GM18507 (cell line): ENCODE results near the gene PCDHA1.

ENCODE experiments used
- DNase-seq: peaks from one replicate; pipeline ENCODE4 v3.0.0; 2011; ENCODE audit warnings: low read depth; ENCODE audit not compliant: insufficient read length; ENCODE audit errors: extremely low spot score
- FAIRE-seq: peaks from 2 replicates; lab custom pipeline; 2011; peaks lifted over from hg19 to GRCh38; lab: Jason Lieb, UNC

The PCDHA1 gene

DNA sequence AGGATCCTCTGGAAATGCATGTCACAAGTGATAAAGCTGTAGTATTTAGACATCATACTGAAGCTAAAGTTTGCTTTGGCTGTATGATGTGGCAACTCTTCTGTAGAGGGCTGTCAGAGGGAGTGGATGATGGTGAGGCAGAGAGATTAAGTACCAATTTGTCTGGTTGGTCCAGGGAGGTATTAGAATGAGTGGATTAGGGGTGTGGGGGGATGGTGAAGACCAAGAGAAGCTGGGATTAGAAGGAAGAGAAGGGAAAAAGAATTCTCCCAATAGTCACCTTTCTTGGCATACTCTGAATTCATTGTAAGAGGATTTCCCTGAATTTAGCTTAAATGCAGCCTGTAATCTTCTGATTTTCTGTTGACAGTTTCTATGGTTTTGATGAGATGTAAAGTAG, 183.9 kb downstream of the PCDHA1 start:
- FAIRE-seq (no peak), DNase-seq (no peak)

DNA sequence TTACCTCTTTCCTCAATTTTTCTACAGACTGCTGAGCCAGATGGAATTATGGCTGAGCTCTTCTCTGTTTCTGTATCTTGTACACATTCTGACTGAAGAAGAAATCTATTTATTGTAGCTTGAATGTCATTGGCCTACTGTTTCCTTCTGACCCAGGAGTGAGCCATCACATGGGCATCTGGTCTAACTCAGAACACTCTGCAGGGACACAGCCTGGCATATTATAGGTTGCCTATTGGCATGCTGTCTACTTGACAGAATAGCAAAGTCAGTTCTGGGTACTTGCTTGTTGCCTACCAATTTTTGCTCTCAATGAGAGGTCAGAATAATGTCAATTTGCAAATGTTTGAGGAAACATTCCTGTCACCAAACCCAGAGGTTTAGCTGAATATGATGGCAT, 187.6 kb downstream of the PCDHA1 start:
- FAIRE-seq, result no peak
- DNase-seq, result no peak

DNA sequence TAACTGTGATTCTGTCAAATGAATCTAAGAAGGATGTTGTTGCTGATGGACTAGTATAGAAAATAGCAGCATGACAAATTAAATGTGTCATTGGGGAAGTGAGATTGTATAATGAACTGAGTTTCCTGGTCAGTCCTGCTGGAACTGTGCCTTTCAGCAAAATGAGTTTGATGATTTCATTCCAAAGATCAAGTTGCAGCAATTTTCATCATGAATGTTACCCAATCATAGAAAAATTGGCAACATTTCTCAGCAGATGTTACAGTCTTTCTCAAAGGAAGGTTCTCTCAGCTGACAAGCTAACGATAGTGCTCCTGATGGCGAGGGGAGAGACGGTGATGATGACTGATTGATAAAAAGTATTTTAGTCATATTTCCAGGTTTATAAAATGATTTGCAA, 191.1 kb downstream of the PCDHA1 start:
- DNase-seq, result no peak
- no peak for FAIRE-seq

DNA sequence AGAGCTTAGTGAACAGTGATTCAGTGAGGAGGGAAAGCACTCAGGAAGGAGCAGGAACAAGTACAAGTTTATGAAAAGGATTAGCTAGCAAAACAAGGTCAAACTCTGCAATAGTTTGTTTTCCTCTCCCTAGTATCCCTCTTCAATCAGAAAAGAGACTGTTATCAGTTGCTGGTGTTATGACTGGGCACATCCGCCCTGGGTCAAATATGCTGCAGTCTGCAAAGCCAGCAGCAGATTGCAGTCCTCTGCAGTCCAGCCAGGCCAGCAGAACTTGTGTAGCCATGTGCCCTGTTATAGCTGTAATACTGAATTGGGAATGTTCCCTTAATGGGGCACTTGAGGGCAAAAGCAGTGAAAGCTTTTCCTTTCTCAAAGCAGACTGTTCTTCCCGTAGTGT, 192.3 kb downstream of the PCDHA1 start:
- no peak for FAIRE-seq
- DNase-seq, result no peak

DNA sequence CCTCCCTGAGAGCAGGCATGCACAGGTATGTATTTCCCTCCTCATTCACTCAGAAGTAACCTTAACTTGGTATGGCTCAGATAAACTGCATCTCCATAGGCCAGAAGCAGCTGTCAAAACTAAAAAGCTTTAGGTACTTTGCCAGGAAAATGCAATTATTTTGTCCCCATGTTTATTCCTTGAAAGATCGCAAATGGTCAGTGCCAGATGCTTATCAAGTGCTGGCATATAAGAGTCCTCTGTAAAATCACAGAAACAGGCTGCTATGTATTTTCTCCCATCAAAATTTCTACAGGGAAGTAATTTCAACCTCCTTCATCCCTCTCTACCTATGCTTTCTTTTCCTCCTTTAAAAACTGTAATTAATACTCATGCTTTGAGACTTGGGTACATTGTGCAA, 193.0 kb downstream of the PCDHA1 start:
- DNase-seq (no peak), FAIRE-seq (no peak)

DNA sequence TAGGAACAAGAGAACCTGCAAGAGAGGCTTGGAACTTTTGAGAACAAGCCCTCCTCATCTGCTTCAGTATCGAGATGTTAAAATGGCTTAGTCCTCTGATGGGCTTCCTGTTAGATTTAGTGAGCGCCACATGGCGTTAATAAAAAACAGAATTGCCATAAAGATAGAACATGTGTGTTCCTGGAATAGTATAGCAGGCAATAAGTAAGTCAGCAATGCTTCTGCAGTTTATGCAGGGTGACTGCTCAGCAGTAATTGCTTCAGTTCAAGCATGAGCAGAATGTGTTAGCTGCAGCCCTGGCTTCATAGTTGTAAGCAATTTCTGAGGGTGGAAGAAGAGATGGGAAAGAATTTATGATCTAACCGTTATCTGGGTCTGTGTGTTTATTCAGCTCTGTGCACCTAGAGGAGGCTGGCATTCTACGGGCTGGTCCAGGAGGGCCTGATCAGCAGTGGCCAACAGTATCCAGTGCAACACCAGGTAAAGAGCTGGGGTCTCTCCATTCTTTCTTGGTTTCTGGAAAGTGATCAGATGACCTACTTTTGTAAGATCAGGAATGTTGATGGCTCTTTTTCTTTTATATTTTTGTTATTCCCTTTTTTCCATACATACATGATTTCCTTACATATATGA, 196.3 kb downstream of the PCDHA1 start:
- DNase-seq, result no peak
- no peak for FAIRE-seq

DNA sequence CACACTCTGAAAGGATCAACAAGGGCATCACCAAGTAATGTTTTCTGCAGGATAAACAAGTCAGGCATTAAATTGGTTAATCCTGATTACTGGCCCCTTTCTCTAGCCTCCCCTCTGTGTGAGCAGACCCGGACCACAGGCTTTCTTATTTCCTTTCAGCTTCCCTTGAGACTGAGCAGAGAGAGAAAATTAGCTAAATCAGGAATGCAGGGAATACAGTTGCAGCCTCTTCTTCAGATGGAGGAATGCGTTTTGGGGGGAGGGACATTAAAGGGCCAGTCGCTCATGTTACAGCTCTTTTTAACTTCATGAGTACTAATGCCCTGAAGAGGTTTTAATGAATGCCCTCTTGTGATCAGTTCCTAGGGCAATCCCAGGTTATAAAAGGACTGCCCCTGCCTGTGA, 200.2 kb downstream of the PCDHA1 start:
- DNase-seq (no peak), FAIRE-seq (no peak)

DNA sequence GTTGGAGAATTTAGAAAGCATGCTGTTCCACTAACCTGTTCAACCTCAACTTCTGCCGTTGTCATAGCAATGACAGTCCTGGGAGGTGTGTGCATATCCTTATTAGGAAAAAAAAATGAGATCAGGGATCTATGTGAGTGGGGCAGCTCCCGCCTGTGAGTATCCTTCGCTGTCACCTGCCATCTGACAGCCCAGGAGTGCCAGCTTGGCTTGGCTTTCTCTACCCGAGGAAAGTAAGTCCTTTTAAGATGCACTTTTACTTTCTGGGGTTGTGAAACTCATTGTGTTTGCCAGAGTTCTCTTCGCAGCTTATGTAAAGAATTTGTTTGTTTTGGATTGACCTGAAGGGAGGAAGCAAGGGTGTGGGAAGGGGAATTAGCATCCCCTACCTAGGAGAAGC, 202.2 kb downstream of the PCDHA1 start:
- DNase-seq (no peak), FAIRE-seq (no peak)

DNA sequence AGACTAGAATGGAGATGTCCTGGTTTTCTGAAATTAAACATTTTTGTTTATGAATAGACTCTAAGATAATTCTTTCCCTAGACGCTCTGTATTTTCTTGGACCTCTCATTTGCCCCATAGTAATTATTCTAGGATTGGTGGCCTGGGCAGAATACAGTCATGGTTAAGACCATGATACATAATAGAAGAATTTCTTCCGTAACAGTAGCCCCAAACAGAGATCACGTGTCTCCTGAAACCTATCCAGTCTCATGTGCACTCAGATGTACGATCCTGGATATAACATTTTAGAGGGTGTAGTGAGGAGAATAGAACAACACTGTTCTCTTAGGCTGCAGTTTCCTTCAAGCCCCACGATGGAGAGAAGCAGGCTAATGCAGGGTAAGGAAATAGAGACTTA, 202.7 kb downstream of the PCDHA1 start:
- DNase-seq (no peak), FAIRE-seq (no peak)

DNA sequence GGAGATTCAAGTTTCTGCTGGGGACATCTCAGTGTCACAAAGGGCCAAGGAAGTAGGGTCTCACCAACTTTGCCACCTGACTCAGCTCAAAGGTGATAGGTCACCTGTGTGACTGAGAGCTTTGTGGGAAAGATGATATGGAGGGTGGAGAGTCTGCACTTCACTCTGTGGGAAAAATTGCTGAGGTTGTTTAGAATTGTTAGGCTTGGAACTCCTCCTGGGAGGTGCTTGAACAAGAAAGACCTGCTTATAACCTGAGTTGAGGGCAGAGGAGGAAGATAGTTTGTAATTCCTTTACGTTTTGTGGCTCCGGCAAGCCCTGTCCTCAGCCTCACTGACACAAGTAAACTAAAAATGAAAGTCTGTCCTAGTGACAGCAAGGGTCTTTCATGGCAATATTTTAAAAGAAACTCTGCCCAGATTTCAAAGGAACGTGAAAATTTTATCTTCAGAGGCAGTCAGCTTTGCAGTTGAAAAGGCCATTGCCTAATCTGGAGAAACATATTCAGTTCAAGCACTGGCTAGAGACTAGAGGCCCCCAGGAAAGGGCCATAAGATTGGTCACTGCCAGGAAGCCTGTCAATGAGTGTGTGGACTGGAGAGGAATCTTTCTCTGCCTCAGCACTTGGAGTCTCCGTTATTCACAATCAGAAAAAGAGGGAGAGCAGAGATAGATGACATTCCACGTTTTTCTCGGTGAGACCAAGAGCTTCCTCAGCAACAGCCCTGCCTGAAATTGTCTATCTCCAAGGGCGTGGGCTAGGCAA, 203.5 kb downstream of the PCDHA1 start:
- DNase-seq, result no peak
- FAIRE-seq, result no peak

DNA sequence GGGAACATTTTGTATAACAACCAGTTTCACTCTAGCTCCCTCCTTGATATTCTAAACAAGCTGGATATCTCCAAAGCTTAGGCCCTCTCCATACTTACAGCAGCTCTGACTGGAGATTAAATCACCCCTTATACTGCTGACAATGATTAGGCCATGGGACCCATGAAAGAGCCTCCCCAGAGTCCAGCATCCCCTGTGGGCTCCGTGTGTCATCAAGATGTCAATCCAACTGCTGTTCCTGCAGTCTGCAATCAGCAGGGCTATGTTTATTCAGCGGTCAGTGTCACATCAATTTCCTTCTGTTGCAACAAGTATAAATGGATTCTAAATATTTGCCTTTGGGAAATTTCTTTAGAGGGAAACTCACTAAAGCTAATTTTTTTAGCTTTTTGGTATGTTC, 206.9 kb downstream of the PCDHA1 start:
- FAIRE-seq (no peak), DNase-seq (no peak)

DNA sequence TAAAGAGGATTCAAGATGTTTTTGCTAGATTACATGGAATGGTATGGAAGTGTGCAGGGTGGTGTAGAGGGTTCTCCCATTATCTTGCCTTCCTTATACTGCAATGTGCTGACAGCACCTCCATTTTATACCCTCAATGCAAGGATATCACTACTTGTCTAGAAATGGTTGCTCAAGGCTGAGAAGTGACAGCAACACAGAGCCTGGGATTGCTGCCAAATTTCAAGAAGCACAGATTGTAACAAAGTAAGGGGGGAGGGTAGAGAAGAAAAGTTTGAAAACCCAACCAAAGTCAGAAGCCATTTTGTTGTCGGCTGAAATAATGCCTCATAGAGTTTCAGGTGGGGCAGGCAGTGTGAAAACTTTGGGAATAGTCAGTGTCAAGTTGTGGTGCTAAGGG, 210.1 kb downstream of the PCDHA1 start:
- DNase-seq, result no peak
- no peak for FAIRE-seq

DNA sequence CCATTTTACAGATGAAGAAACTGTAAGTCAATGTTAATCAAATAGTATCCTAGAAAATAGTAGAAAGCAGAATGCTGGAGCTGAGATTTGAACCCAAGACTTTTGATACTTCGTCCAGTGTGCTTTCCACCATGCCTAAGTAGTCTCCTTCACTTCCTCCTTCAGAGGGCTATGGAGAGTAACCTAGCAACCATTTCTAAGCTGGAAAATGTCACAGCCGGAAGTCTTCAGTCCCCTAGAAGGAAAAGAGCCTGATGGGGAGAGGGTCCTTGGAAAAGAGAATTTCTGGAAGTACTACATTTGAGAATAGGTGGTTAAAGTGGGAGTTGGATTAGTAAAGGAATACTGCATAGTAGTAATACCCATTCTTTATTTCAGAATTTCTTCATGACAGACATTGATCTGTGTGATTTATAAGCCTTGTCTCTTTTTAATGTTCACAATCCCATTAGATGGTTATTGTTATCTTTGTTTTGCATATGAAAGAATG, 213.0 kb downstream of the PCDHA1 start:
- DNase-seq, result no peak

DNA sequence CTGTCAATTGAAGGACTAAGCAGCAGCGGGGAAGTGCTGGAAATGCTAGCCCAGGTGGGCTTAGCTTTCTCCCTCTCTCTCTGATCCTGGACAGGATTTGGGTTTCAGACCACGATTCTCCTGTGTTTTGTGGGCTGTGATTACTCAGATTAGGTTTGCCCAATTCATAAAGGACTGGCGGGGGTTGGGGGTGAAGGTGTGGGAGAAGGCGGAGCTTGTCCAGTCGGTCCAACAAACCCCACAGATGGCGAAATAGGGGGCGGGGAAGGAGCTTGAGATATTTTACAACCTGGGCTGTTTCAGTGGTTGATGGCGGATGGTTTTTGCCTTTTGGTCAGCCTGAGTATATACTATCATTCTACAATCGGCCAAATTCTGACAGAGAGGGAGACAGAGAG, 215.5 kb downstream of the PCDHA1 start:
- no peak for DNase-seq
- FAIRE-seq, result no peak

More for the DNA sequence above, 213.0 kb downstream of the PCDHA1 start:
- FAIRE-seq, result no peak

DNA sequence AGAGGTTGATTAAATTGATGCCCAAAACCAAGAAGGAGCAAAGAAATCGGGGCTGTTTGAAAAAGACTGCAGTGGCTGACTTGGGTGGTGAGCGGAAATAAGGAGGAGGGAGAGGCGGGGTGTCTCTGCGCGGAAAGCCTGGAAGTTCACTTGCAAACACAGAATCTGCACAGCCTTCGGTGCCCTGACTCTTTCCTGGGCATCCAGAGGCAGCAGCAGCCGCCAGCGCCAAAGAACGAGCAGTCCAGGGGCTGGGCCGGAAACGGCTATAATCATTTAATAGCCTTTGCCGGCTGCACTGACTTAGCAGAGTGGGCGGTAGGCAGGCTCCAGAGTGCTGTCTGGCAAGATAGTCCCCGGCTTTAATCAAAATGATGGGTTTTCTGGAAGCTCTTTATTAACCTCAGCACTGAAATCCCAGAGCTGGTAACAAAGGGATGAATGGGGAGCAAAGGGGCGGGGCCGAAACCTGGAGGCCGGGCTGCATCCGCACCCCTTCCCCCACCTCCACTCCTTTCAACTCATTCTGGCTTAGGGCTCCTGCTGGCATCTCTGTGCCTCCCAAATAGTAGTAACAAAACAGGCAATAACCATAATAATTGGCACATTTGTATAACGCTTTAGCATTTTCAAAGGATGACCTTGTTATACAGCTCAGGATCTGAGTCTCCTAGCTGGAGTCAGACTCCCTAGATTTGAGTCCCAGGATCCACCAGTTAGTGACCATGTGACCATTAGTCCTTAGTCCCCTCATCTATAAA, 216.1 kb downstream of the PCDHA1 start:
- DNase-seq, result no peak

DNA sequence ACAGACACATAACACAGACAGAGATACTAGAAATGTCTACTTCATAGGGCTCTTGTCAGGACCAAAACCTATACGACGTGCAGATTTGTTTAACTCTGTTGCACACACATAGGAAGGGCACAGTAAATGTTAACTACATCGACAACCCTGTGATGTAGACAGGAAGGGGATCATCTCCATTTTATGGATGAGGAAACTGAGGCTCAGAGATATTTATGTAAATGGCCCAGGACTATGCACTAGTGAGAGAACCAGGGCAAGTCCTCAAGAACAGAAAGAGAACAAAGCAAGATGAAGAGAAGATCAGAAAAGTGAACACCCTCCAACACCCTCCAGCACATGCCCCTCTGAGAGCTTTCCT, 216.6 kb downstream of the PCDHA1 start:
- FAIRE-seq (no peak), DNase-seq (no peak)

More for the DNA sequence above, 216.1 kb downstream of the PCDHA1 start:
- FAIRE-seq, result no peak

DNA sequence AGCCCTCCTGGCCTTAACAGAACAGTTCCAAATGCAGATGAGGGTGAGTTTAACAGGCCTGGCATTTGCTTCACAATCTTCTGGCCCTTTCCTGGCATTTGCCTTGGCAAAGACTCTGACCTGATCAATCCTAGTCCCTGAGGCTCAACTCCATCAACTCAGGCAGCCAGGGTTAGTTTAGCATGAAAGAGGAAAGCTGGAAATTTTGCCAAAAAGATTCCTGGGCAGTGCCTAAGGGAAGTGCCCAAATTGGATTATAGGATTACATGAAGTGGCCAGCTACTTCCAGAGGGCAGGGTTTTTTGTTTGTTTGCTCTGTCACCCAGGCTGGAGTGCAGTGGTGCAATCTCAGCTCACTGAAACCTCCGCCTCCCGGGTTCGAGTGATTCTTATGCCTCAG, 217.1 kb downstream of the PCDHA1 start:
- DNase-seq, result no peak
- FAIRE-seq, result no peak

DNA sequence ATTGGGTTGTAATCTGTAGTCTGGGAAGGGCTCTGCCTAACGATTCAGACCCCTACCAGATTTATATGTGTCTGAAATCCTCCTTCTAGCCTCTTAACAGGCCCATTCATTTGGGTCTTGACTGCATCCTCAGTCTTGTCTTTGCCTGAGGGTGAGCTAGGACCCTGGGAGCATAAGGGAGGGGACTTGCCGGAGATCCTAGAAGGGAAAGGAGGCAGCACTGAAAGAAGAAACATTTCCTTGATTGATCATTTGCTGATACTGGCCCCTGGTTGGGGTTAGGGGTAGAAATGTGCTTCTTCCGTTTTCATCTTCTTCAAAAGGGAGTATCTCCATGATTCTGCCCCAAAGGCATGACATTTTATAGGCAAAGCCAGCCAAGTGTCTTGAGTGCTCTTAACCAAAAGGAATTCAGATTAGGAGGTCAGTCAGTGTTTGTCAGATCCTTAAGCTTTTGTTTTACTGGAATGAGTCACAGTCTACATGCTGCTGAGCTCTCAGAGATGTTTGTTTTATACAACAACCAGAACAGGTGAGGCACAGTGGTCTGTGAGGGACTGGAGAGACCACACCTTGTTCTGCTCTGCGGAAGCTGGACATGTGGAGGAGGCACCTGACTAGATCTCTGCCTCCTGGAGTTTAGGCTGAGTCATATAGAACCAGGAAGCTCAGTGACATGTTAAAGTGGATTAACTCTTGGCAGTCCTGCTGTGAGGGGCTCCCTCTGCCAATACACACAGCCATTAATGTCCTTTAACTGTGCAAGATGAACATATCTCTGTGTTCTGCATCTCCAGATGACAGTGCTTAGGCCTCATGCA, 218.1 kb downstream of the PCDHA1 start:
- DNase-seq (no peak), FAIRE-seq (no peak)

DNA sequence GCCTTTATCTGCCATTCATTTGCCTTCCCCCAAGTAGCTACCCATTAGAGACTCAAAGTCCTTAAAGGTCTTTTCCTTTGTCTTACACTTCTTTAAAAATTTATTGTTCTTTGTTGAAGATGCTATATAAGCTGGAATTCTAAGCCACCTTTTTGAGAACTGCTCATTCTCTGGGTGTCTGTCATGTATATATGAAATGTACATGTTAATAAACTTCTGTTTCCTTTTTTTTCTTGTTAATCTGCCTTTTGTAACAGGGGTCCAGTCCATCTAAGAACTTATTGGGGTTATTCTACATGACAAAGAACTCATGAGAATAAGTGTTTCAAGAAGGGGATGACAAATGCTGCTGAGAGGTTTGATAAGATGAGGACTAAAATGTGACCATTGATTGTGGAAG, 221.9 kb downstream of the PCDHA1 start:
- DNase-seq, result no peak
- FAIRE-seq, result no peak
